Islet precursor cell (in vitro differentiated cells): Measurements from ENCODE around the gene TCF7.

Experiments
- DNase-seq: peaks from one replicate; pipeline ENCODE4 v3.0.0-alpha.2; 2018

The TCF7 gene

DNA sequence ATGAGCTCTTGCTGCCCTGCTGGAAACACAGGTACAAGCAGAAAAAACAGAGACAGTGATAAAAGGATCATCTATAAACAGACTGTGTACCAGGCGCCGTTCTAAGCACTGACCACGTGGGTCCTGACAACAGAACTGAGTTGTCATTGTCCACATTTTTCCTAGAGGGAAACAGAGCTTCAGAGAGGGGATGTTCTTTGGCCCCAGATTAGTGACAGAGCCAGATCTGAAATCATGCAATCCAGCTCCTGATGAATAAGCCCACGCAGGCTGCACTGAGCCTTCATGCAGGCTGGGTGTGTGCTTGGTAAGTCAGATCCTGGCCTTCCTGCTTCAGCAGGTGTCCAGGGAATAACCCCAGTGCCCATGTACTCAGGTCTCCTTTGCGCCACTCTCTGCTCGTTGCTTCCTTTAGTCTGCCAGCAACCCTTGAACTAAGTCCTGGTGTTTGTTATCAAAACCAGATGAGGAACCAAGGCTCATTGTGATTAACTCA is 22.8 kb upstream of the TCF7 start:
- no peak for DNase-seq

- no peak for DNase-seq
These were observed 21.6 kb upstream of the TCF7 start for GRCh38 chr5:134092875-134093274.

- DNase-seq, result no peak
These were observed 21.1 kb upstream of the TCF7 start for GRCh38 chr5:134093351-134093750.

DNA sequence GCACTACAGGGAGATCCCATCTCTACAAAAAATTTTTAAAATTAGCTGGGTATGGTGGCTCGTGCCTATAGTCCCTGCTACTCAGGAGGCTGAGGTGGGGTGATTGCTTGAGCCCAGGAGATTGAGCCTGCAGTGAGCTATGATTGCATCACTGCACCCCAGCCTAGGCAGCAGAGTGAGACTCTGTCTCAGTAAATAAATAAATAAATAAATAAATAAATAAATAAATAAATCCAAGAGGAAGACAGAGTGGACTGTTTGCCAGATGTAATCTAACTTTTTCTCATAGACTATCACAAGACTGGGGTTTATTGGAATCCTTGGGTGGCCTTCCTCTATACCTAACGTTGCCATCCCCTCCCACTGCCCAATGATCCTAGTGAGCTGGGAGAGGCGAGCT is 19.2 kb upstream of the TCF7 start:
- DNase-seq, result no peak

DNA sequence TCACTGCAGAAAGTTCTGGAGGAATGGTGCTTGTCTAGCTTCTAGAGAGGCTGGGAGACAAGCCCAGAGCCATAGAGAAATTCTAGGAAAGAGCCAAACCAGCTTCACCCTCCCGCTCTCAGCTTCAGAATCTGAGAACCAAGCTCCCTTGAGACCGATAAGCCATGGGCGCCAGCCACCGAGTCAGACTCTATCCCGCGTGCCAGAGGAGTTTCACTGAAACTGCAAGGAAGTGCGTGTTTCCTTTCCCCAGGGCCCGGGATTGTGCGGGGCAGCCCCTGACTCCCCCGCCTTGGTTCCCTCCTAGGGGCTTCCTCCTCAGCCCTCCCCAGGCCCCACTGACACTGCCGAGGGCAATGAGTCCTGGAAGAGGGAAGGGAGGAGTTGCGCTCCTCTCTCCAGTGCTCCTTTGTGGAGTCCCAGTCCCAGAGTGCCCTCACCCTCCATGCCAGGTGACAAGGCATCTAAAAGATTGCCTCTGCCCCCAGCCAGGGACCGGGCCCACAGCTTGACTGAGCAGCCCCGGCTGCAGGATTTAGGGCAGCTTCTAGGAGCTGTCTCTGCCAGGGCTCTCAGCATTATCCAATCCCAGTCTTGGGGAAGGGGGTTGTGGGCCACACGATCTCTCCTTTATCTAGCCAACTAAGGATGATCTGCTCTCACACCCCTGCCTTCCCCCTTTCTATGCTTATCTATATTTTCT is 18.4 kb upstream of the TCF7 start:
- DNase-seq, result no peak

GRCh38 chr5:134097211-134097749 is 17.2 kb upstream of the TCF7 start:
- no peak for DNase-seq

- DNase-seq, result no peak
These were observed 15.8 kb upstream of the TCF7 start for GRCh38 chr5:134098690-134099089.

DNA sequence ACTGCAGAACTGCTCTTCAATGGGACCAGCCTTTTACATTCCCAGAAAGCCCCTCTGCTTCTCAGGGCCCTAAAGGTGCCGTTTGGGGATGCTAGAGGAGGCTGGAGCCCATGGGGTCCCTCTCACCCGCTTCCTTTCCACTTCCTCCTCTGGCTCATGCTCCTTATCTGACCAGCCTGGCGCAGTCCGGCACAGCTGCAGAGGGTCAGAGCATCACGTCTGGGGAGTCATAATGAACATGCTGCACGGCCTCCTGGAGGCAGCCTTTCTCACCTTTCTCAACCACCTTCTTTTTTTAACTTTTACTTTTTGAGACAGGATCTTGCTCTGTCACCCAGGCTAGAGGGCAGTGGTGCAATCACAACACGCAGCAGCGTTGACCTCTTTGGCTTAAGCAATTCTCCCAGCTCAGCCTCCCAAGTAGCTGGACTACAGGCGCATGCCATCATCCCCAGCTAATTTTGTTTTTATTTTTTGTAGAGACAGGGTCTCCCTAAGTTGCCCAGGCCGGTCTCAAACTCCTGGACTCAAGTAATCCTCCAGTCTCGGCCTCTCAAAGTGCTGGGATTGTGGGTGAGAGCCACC is 15.1 kb upstream of the TCF7 start:
- no peak for DNase-seq

GRCh38 chr5:134099939-134100282 is 14.6 kb upstream of the TCF7 start:
- no peak for DNase-seq

GRCh38 chr5:134100283-134101091 is 14.0 kb upstream of the TCF7 start:
- DNase-seq, result peak; percentile 94

DNA sequence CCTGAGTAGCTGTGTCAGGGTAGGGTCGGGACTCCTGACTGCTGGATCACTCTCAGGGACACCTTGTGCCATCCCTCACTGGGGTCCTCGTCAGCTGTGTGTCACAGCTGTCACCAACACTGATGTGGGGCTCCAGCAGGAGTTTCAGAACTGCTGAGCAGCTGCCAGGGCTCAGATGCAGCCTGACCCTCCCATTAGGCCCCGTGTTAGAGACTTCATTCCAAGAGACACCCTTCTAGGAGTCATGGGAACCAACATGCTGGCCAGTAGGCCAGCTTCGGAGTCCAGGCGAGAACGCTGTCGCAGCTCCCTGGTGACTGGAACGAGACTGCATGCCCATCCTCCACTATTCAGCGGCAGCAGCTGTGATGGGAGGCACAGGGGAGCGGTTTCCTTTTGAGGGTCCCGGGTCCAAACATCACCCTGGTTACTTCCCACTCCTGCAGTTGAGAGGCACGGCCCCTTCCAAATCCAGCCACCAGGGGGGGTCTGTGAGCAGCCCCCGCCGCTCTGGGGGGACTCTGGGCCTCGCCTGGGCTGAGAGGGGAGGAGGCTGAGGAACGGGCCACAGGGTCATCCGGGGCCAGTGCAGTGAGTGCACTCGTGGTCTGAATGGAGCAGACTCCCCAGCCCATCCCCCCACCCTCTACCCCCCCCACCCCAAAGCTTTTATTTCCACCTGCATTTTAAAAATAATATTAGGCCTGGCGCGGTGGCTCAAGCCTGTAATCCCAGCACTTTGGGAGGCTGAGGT is 12.6 kb upstream of the TCF7 start:
- DNase-seq, result peak; percentile 84

- DNase-seq, result no peak
These were observed 11.1 kb upstream of the TCF7 start for GRCh38 chr5:134103397-134103796.

DNA sequence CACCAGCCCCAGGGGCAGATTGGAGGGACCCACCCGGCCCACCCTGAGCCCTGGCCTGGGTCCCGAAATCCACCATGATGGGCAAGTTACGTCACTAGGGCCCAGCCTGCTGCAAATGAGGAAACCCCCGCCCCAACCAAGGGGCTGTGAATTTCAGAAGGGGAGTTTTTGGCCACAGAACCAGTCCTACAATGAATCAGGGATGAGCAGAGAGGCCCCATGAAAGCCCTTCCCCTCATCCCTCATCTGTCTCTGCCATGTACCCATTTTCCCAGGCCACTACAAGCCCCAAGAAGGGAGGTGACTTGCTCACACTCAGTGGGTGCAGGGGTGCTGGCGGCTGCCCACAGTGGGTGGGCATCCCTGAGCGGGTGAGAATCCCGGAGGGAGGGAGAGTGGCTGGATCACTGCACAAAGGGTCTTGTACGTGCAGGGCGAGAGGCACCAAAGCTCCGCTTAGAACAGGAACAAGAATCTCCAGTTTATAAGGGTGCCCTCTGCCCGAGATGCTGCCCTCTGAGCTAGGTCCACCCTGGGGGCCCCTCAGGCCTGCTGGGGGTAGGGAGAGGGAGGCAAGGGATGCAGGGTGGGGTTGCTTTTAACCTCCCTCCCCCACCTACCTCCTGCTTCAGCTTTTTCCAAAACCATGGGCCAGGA is 10.4 kb upstream of the TCF7 start:
- DNase-seq, result no peak

DNA sequence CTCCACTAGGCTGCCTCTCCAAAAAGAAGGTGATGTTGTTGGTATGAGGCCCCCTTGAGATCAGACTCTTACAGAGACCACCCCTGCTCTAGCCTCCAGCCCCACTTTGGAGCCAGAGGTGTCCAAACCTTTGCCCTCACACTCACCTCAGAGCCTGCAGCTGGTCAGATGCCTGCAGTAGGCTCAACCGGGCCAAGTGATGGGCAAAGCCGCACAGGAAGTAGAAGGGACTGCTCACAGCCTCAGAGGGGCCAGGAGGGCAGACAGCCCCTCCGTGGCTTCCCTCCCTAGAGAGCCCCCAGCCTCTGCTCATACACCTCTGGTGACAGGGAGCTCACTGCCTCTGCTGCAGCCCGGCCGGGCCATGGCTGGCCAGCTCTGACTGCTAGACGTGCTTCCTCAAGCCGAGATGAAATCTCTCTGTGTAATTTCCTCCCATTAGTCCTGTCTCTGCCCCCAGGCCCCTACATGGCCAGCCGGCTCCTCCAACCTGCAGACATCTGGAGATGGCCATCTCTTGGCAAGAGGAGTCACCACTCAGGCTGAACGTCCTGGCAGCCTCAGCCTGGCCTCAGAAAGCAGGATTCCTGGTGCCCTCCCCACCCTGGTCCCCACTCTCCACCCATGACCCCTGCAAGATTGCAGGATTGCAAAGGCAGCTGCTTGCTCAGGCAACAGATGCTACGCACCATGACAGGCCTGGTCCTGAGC is 7.3 kb upstream of the TCF7 start:
- peak; percentile 92 for DNase-seq

DNA sequence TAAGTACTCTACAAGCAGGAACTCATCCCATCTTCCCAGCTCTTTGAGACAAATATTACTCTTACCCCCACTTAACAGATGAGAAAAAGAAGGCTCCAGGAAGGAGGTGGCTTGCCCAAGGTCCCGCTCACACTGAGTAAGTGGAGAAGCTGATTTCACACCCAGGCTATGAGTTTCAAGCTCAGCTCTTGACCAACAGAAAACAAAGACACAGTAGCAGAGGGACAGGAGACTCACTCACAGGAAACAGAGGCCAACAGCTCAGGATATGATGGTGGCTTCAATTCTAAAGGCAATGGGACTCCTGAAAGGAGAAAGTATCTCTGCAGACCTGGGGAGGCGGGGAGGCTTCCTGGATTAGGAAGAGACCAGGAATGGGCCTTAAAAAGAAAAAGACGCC is 6.7 kb upstream of the TCF7 start:
- no peak for DNase-seq

DNA sequence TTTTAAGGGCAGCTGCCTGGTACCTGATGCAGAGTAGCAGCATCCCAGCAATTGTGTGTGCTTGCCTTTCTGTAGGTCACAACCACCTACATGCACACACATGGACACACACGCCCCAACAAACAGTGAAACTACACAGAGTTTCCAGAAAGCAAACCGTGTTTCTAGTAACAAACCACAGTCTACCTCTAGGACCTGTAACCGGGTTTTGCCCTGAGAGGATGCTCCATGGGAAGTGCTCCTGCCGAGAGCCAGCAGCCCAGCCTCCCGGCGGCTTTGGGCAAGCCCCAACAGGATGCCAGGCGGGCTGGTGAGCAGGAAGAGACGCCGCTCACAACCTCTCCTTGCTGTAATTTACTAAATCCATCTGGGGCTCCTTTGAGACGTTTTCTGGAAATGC is 4.1 kb upstream of the TCF7 start:
- DNase-seq, result no peak

- no peak for DNase-seq
These were observed 2.5 kb upstream of the TCF7 start for GRCh38 chr5:134111741-134112647.

DNA sequence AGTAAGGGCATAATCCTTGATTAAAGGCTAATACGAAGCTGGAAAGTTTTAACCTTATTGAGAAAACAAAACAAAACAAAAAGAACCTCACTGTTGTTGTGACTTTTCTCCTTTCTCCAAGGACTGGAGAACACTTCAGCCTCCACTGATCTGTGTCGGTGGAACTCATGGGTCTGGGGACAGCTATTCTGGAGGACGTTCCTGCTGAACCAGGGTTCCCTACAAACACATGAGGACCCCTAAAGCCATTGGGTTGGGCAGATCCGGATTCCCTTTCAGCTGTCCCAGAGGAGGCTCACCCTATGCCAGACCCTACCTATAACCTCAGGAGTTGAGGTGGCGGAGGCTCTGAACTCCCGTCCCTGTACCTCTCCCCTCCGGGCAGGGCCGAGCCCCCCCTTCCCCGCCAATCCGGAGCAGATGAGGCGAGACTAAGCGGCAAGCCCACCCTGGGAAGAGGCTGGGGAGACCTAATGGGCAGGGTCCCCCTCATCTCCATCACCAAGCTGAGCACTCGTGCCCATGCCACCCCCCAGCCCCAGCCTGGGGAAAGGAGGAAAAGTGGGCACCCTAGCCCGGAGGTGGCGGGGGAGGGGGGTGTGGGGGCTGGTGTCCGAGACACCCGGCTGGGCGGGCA is 1.6 kb upstream of the TCF7 start:
- no peak for DNase-seq

DNA sequence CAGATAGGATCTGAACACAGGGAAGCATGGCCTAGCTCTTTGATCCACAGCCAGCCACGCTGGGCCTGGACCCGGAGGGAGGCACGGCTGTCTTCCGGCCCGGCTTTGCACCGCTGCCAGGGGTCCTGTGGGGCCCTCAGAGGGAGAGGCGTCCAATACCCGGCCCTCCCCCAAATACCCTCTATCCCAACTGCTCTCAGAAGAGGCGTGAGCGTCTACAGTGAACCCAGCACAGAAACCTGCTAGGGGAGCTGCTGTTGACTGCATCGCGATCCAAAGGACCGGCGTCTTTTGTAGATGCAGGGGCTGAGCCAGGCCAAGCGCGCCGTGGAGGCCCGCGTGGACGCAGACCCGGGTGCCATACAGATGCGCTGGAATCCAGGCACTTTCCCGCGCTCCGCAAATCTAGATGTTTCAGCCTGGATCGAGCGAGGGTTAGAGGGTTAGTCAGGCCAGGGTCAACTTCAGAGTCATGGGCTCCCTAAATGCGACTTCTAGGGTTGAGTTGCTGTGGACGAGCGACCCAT is 1.1 kb upstream of the TCF7 start:
- DNase-seq, result no peak
